IPS-15b (cell line): ENCODE data around the gene UBE2L5.
A peak's percentile ranks its signal among the peaks of the same experiment; 100 is the strongest.

ENCODE experiments used
- H3K27me3 ChIP-seq: one replicate; pipeline ENCODE4 v1.6.1; 2013; ENCODE audit warnings: low read length; ENCODE audit not compliant: control insufficient read depth, insufficient read depth
- H3K36me3 ChIP-seq: one replicate; pipeline ENCODE4 v1.6.1; 2013; ENCODE audit warnings: low read length; ENCODE audit not compliant: control insufficient read depth, insufficient read depth
- H3K4me1 ChIP-seq: one replicate; pipeline ENCODE4 v1.6.1; 2013; ENCODE audit warnings: mild to moderate bottlenecking, low read length; ENCODE audit not compliant: control insufficient read depth, insufficient read depth
- H3K4me3 ChIP-seq: one replicate; pipeline ENCODE4 v1.5.1; 2013; ENCODE audit warnings: low read depth, low read length
- H3K9ac ChIP-seq: one replicate; pipeline ENCODE4 v1.6.1; 2013; ENCODE audit warnings: low read depth, mild to moderate bottlenecking, low read length
- H3K9me3 ChIP-seq: one replicate; pipeline ENCODE4 v1.6.1; 2013; ENCODE audit warnings: mild to moderate bottlenecking, low read length; ENCODE audit not compliant: control insufficient read depth, insufficient read depth

The UBE2L5 gene

GRCh38 chr13:30409886-30410704, 12.2 kb upstream of the UBE2L5 start:
- H3K4me1 ChIP-seq = no peaks in the 10 kb centered on the region
- H3K9me3 ChIP-seq = no peaks in the 10 kb centered on the region
- H3K27me3 ChIP-seq = peaks cover 22% of the 10 kb centered on the region
- no peak overlapping the region for H3K4me3 ChIP-seq
- H3K9ac ChIP-seq = no peak overlapping the region
- H3K36me3 ChIP-seq = no peaks in the 10 kb centered on the region

- Histone ChIP-seq H3K36me3 (no peaks in the 10 kb centered on the region), H3K9ac (no peak overlapping the region), H3K9me3 (no peaks in the 10 kb centered on the region)
Observed at GRCh38 chr13:30410705-30411125, 11.6 kb upstream of the UBE2L5 start.

DNA sequence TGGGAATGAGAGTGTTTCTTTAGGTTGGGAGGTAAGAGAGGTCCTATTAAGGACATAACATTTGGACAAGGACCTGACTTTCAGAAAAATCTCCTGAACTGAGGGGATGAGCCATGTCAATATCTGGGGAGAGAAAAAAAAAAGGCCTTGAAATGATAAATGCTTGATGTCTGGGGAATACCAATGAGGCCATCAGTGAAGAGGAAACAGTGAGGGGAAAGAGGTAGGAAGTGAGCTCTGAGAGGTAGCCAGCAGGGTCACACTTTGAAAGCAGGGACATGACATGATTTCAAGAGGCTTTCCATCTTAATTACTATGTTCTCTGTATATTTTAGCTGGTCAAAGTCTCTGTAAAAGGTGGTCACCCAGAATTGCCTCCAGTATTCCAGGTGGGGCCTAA, 9.9 kb upstream of the UBE2L5 start:
- H3K27me3 ChIP-seq = peaks cover 14% of the 10 kb centered on the region
- no peaks in the 10 kb centered on the region for H3K9me3 ChIP-seq
- no peak overlapping the region for H3K9ac ChIP-seq
- no peaks in the 10 kb centered on the region for H3K4me1 ChIP-seq
- H3K4me3 ChIP-seq = no peak overlapping the region
- no peaks in the 10 kb centered on the region for H3K36me3 ChIP-seq

More at GRCh38 chr13:30410705-30411125, 11.6 kb upstream of the UBE2L5 start:
- no peak overlapping the region for H3K4me3 ChIP-seq
- peaks cover 22% of the 10 kb centered on the region for H3K27me3 ChIP-seq
- H3K4me1 ChIP-seq = no peaks in the 10 kb centered on the region

- no peak overlapping the region for H3K4me3 ChIP-seq
- no peaks in the 10 kb centered on the region for H3K4me1 ChIP-seq
- H3K27me3 ChIP-seq = peaks cover 14% of the 10 kb centered on the region
- no peak overlapping the region for H3K9ac ChIP-seq
- no peaks in the 10 kb centered on the region for H3K36me3 ChIP-seq
- no peaks in the 10 kb centered on the region for H3K9me3 ChIP-seq
Observed at GRCh38 chr13:30413842-30414241, 8.5 kb upstream of the UBE2L5 start.

DNA sequence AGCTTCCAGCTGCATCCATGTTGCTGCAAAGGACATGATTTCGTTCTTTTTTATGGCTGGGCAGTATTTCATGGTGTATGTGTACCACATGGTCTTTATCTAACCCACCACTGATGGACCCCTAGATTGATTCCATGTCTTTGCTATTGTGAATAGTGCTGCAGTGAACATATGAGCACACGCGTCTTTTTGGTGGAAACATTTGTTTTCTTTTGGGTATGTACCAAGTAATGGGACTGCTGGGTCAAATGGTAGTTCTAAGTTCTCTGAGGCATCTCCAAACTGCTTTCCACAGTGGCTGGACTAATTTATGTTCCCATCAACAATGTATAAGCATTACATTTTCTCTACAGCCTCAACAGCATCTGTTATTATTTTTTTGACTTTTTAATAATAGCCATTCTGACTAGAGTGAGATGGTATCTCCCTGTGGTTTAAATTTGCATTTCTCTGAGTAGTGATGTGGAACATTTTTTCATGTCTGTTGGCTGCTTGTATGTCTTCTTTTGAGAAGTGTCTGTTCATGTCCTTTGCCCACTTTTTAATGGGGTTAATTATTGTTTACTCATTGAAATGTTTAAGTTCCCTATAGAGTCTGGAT, 6.8 kb upstream of the UBE2L5 start:
- H3K9me3 ChIP-seq = no peaks in the 10 kb centered on the region
- H3K27me3 ChIP-seq = peaks cover 11% of the 10 kb centered on the region
- no peak overlapping the region for H3K9ac ChIP-seq
- no peak overlapping the region for H3K4me3 ChIP-seq
- H3K4me1 ChIP-seq = peaks cover 2% of the 10 kb centered on the region
- no peaks in the 10 kb centered on the region for H3K36me3 ChIP-seq

DNA sequence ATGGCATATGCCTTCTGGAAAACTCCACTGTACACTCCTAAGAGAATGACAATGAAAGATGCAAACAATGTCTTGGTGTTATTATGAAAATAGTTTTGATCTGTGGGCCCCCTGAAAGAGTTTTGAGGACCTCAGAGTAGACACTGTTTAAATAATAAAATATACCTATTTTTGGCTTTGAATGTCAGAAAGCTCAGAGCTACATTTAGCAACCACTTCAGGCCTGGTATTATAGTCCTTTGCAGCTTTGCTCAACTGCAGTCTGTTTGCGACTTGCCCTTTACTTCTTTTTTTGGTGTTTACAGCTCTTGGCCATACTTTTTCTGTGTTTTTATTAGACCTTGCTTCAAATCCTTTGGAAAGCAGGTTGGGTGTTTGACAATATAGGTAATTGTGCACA, 5.8 kb upstream of the UBE2L5 start:
- Histone ChIP-seq H3K9me3 (no peaks in the 10 kb centered on the region), H3K4me3 (no peak overlapping the region), H3K36me3 (no peaks in the 10 kb centered on the region), H3K27me3 (peaks cover 16% of the 10 kb centered on the region), H3K9ac (no peak overlapping the region), H3K4me1 (peaks cover 7% of the 10 kb centered on the region)

- H3K4me3 ChIP-seq = no peak overlapping the region
- H3K9ac ChIP-seq = no peak overlapping the region
- no peaks in the 10 kb centered on the region for H3K36me3 ChIP-seq
- no peaks in the 10 kb centered on the region for H3K9me3 ChIP-seq
- H3K4me1 ChIP-seq = peaks cover 7% of the 10 kb centered on the region
- peaks cover 20% of the 10 kb centered on the region for H3K27me3 ChIP-seq
Observed at GRCh38 chr13:30418075-30418716, 4.1 kb upstream of the UBE2L5 start.

DNA sequence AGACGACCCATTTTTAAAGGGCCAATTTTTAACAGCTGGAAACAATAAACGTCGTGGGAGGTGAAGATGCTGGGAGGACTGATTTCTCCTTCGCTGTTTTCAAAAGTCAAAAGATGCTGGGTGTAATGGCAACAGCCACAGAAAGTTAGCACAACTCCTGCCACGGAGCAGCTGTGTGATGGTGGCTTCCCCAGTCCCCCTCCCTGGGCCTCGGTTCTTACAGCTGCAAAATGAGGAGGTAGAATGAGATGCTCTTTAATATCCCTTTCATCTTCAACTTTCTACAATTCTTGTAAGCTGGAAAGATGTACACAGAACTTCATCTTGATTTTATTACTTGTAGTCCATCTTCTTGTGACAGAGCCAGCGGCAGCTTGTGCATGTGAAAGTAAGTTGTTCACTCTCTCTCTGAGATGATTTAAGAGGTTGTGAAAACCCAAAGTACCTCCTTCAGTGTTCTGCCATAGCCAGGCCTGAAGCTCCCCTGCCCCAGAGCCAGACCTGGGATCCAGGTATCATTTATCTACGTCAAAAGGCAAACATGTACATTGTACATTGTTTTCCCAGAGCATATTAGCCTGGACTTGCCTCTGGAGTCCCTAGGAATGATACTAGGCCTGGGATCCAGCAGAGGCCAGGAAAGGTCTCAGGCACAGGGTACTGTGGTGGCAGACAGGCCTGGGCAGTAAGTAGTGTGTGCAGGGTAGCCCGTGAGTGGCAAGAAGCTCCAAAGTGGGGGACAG, 3.4 kb upstream of the UBE2L5 start:
- no peak overlapping the region for H3K4me3 ChIP-seq
- no peaks in the 10 kb centered on the region for H3K36me3 ChIP-seq
- peaks cover 7% of the 10 kb centered on the region for H3K4me1 ChIP-seq
- H3K27me3 ChIP-seq = peaks cover 23% of the 10 kb centered on the region
- no peak overlapping the region for H3K9ac ChIP-seq
- no peaks in the 10 kb centered on the region for H3K9me3 ChIP-seq

GRCh38 chr13:30421093-30422053, 920 bp upstream of the UBE2L5 start:
- Histone ChIP-seq H3K4me1 (peaks cover 7% of the 10 kb centered on the region), H3K4me3 (peak overlapping the region; percentile 90), H3K9ac (no peak overlapping the region), H3K9me3 (no peaks in the 10 kb centered on the region), H3K36me3 (no peaks in the 10 kb centered on the region), H3K27me3 (peaks cover 27% of the 10 kb centered on the region)

- Histone ChIP-seq H3K4me3 (no peak overlapping the region), H3K9ac (no peak overlapping the region), H3K9me3 (no peaks in the 10 kb centered on the region), H3K4me1 (peaks cover 7% of the 10 kb centered on the region), H3K36me3 (no peaks in the 10 kb centered on the region), H3K27me3 (peaks cover 25% of the 10 kb centered on the region)
Observed at GRCh38 chr13:30423891-30424290, 1.6 kb downstream of the UBE2L5 start.

GRCh38 chr13:30429235-30429634, 6.9 kb downstream of the UBE2L5 start:
- Histone ChIP-seq H3K27me3 (peaks cover under 1% of the 10 kb centered on the region), H3K36me3 (no peaks in the 10 kb centered on the region), H3K4me1 (peaks cover 3% of the 10 kb centered on the region), H3K4me3 (no peak overlapping the region), H3K9ac (no peak overlapping the region), H3K9me3 (no peaks in the 10 kb centered on the region)
